Endothelial cell (in vitro differentiated cells): Measurements from ENCODE around the gene MPP3. TPM values are rescaled to one million over a fixed set of nuclear protein-coding genes. Genes with fewer than 3 reads are reported as not detected.

Source experiments
- DNase-seq: peaks from one replicate; pipeline ENCODE4 v3.0.0; 2021; ENCODE audit warnings: low spot score
- H3K27ac Mint-ChIP-seq: one replicate; pipeline ENCODE4 v1.8.0; 2021; ENCODE audit warnings: mixed read lengths, inconsistent platforms; ENCODE audit not compliant: unreplicated experiment
- H3K27me3 Mint-ChIP-seq: one replicate; pipeline ENCODE4 v1.8.0; 2021; ENCODE audit warnings: mild to moderate bottlenecking, moderate library complexity, mixed read lengths, inconsistent platforms; ENCODE audit not compliant: unreplicated experiment
- H3K36me3 Mint-ChIP-seq: one replicate; pipeline ENCODE4 v1.8.0; 2021; ENCODE audit warnings: mild to moderate bottlenecking, low read depth, mixed read lengths, inconsistent platforms; ENCODE audit not compliant: unreplicated experiment
- H3K4me1 Mint-ChIP-seq: one replicate; pipeline ENCODE4 v1.8.0; 2021; ENCODE audit warnings: mild to moderate bottlenecking, mixed read lengths, inconsistent platforms; ENCODE audit not compliant: unreplicated experiment
- H3K4me3 Mint-ChIP-seq: one replicate; pipeline ENCODE4 v1.8.0; 2021; ENCODE audit warnings: mild to moderate bottlenecking, mixed read lengths, inconsistent platforms; ENCODE audit not compliant: unreplicated experiment
- H3K9me3 Mint-ChIP-seq: one replicate; pipeline ENCODE4 v1.8.0; 2021; ENCODE audit warnings: mixed read lengths, inconsistent platforms; ENCODE audit not compliant: unreplicated experiment
- CTCF ChIP-seq: fragments of 200-600 bp; sonication (generic); IDR thresholded peaks from one replicate; pipeline ENCODE4 v1.5.0; 2021; ENCODE audit warnings: antibody characterized with exemption; ENCODE audit not compliant: unreplicated experiment
- total RNA-seq: library from RNA; stranded (reverse); fragmentation: NEBNext Ultra II Directional; extraction: Animal tissue kit (Norgen Biotek cat#: 25700); gene quantifications from one replicate; pipeline ENCODE4 v1.2.1, GENCODE V29; 2021; ENCODE audit not compliant: unreplicated experiment

Gene MPP3
- total RNA-seq, 1 donor from 2014 or later: 5.2 TPM

DNA sequence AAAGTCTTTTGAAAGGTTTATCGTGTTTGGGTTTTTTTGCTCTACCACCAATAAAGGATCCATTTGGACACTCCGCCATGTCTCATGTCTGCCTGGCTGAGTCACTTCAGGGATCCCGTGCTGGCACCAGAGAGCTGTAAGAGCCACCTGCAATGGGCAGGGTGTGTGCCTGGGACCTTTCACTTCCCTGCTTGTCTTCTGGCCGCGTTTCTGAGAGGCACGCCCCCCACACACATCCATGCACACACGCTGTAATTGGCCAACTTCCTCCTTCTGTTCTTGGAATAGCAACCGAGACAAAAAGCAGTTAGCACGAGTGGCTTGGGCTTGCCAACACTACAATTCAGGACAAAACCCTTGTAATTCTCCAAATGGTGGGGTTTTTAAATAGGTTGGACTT, 64.6 kb downstream of the MPP3 start:
- peaks cover 5% of the 10 kb centered on the region for H3K4me1 Mint-ChIP-seq
- H3K27ac Mint-ChIP-seq: no peak overlapping the region
- H3K9me3 Mint-ChIP-seq: no peaks in the 10 kb centered on the region
- H3K27me3 Mint-ChIP-seq: no peaks in the 10 kb centered on the region
- peaks cover 22% of the 10 kb centered on the region for H3K36me3 Mint-ChIP-seq
- H3K4me3 Mint-ChIP-seq: peak overlapping the region; percentile 50
- no peak for TF ChIP-seq CTCF
- DNase-seq: no peak

DNA sequence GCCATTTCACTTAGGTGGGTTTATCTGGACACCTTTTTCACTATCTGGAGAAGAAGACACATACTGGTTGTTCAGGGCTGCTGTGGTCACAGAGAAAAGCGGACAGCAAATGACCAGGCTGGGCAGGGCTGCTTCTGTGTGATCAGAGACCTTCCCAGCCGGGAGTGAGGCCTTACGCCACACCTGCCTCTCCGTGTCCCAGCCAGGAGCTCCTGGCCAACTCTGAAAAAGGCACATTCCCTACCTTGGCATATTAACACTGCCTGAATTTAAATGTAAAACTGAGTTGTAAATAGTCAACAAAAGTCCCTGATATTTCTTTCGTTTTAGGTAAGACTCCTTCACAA, 65.3 kb downstream of the MPP3 start:
- Mint-ChIP-seq H3K27ac (no peak overlapping the region), H3K4me3 (no peak overlapping the region), H3K9me3 (no peaks in the 10 kb centered on the region), H3K27me3 (no peaks in the 10 kb centered on the region), H3K4me1 (peaks cover 5% of the 10 kb centered on the region), H3K36me3 (peaks cover 15% of the 10 kb centered on the region)
- DNase-seq: no peak
- TF ChIP-seq CTCF: no peak

- no peaks in the 10 kb centered on the region for H3K9me3 Mint-ChIP-seq
- no peak overlapping the region for H3K4me3 Mint-ChIP-seq
- no peak overlapping the region for H3K27ac Mint-ChIP-seq
- no peak for DNase-seq
- no peaks in the 10 kb centered on the region for H3K27me3 Mint-ChIP-seq
- peaks cover 11% of the 10 kb centered on the region for H3K36me3 Mint-ChIP-seq
- peaks cover 5% of the 10 kb centered on the region for H3K4me1 Mint-ChIP-seq
- no peak for TF ChIP-seq CTCF
Measured at GRCh38 chr17:43767053-43767712, 65.8 kb downstream of the MPP3 start.

DNA sequence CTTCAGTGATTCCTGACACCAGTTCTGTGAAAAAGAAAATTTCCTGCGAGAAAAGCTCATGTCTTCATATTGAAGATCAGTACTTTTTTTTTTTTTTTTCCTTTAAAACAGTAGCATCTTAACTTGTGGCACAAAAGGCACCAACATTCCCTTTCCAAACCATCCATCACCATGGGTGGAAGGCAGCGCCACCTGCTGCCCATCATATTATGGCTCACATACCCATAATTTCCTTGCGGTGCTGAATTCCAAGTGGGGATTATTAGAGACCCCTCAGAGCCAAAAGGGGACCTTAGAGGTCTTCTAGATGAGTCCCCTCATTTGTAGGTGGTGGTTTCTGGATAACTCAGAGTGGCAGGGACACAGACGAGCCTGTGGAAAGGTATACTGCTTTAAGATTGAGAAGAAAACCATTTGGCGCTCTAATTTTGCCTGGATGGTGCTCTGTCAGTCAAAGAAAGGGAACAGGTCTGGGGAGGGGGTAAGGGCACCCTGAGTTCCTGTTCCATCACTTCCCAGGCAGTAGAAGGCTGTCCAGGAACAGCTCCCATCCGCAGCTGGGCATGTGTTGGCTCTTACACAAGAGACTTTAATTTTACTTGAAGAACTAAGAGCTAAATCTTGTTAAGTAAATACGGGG, 66.4 kb downstream of the MPP3 start:
- H3K9me3 Mint-ChIP-seq: no peaks in the 10 kb centered on the region
- H3K4me1 Mint-ChIP-seq: peaks cover 5% of the 10 kb centered on the region
- no peak overlapping the region for H3K4me3 Mint-ChIP-seq
- no peak overlapping the region for H3K27ac Mint-ChIP-seq
- peaks cover 11% of the 10 kb centered on the region for H3K36me3 Mint-ChIP-seq
- DNase-seq: peak; percentile 78
- no peaks in the 10 kb centered on the region for H3K27me3 Mint-ChIP-seq
- TF ChIP-seq CTCF: peak; percentile 94

DNA sequence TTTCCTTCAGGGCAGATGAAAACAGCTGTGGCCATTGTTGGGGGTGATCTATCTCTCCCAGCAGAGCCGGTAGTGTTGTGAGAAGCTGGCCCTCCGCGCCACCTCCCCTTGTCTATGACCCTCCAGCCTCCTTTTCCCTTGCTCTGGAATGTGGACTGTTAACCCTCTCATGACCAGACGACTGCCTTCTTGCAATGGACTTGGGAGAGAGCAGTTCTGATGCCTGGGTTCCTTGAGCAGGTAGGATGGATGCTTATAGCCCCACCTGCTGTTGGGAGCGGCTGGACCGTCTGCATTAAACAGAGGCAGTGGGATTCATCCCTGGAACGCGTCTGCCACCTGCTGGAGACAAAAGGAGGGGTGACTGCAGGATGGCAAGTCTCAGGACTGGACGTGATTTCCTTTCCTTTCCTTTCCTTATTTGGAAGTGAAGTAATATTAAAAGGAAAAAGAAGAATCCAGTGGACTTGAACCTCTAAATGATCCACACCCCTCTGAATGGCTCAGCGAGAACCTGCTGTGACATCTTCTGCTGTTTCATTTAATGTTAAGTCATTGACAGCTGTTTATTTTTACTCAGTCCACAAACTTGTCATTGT, 72.6 kb downstream of the MPP3 start:
- DNase-seq: peak; percentile 99
- H3K27me3 Mint-ChIP-seq: peaks cover 5% of the 10 kb centered on the region
- H3K36me3 Mint-ChIP-seq: no peaks in the 10 kb centered on the region
- peaks cover 43% of the 10 kb centered on the region for H3K4me1 Mint-ChIP-seq
- H3K4me3 Mint-ChIP-seq: no peak overlapping the region
- TF ChIP-seq CTCF: peak; percentile 97
- no peaks in the 10 kb centered on the region for H3K9me3 Mint-ChIP-seq
- H3K27ac Mint-ChIP-seq: peak overlapping the region; percentile 89
